OCI-LY1 (cell line): ENCODE data around the gene FAM120A.

Source experiments
- CTCF ChIP-seq: fragments of 200-600 bp; sonication (generic), shearing (Covaris generic); IDR thresholded peaks from 2 replicates; pipeline ENCODE4 v1.5.1; 2017; ENCODE audit warnings: mild to moderate bottlenecking, antibody characterized with exemption, low read length, moderate library complexity, mixed read lengths
- EZH2 ChIP-seq: fragments of 200-600 bp; sonication (generic), shearing (Covaris generic); IDR thresholded peaks from 2 replicates; pipeline ENCODE4 v1.8.0; 2017; ENCODE audit warnings: borderline replicate concordance, mixed run types, mild to moderate bottlenecking, antibody characterized with exemption, low read length, moderate library complexity, mixed read lengths

- TF ChIP-seq CTCF, result no peak
- TF ChIP-seq EZH2, result no peak
These were observed 56.7 kb downstream of the FAM120A start for GRCh38 chr9:93508207-93508606.
